ENCODE results near the gene MYO5B. TPM values are rescaled to one million over a fixed set of nuclear protein-coding genes. Genes with fewer than 3 reads are reported as not detected.

The MYO5B gene
- total and polyA plus RNA-seq, 2 of the 4 experiments (the other 2 are of a cell fraction) = 0.24 to 0.54 TPM

DNA sequence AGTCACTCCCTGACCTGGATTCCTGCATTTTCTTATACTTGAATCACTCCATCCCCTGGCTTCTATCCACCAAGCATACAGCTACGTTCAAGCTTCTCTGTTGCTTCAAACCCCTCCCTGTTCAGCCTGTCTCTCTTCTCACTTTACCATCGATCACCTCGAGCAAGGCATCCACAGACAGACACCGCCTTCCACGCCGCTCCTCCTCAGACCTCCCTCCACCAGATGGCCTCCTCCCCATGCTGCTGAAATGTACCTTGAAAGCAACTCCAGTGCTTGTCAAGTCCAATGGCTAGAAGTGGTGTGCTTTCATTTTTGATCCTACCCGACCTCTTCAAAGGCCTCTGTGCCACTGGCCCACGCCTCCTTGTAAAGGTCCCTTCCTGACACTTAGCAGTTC lies 250.3 kb downstream of the MYO5B start:
- ATAC-seq (ENCODE audit: low read depth) (peak; percentile 62), DNase-seq (peak; percentile 7)
- intact Hi-C loops (cut with micrococcal nuclease) (loop anchor here (5.0 to 10.0 kb wide), 2 partner anchors 260 to 413 kb away; no protein-coding TSS in a partner anchor), dilution Hi-C loops (cut with HindIII; ENCODE audit: low sequenced_read_pairs, unreplicated experiment) (no loop called here), in situ Hi-C loops (cut with MboI; ENCODE audit: low sequenced_read_pairs) (no loop called here)
- Histone ChIP-seq H4K5ac (ENCODE audit: low read depth, low read length) (no peak overlapping the region), H3K4me2 (ENCODE audit: low read depth, low read length) (no peak overlapping the region; the same call in 1 of the 2 replicates), H2AK5ac (ENCODE audit: low read depth, low read length) (no peak overlapping the region), H3K9me3 (ENCODE audit: control insufficient read depth, insufficient read depth, low read length) (no peaks in the 10 kb centered on the region), H4K91ac (ENCODE audit: insufficient read depth, low read depth, low read length) (no peak overlapping the region), H3K9ac (ENCODE audit: low read depth, low read length) (no peak overlapping the region), H3K36me3 (ENCODE audit: control insufficient read depth, insufficient read depth, low read length) (no peaks in the 10 kb centered on the region), H2AFZ (replicated peaks; ENCODE audit: low read length, poor library complexity) (peak overlapping the region; percentile 27), H3K14ac (replicated peaks; ENCODE audit: low read depth, low read length) (no peak overlapping the region), H3K4ac (ENCODE audit: low read depth, low read length) (no peak overlapping the region), H3K4me3 (ENCODE audit: insufficient read depth, low read depth, low read length) (no peak overlapping the region), H2BK15ac (ENCODE audit: low read depth, low read length) (no peak overlapping the region), H3K9me1 (ENCODE audit: insufficient read depth, low read length) (no peaks in the 10 kb centered on the region), H3K27me3 (ENCODE audit: control insufficient read depth, insufficient read depth, low read length) (peaks cover 4% of the 10 kb centered on the region; the same call in 1 of the 2 replicates), H2AK9ac (replicated peaks; ENCODE audit: low read depth, low read length, poor library complexity) (no peak overlapping the region), H3K18ac (ENCODE audit: low read depth, low read length) (no peak overlapping the region), H3K56ac (ENCODE audit: extremely low read depth, insufficient read depth, low read length) (no peak overlapping the region), H2BK120ac (ENCODE audit: low read depth, low read length) (no peak overlapping the region), H2BK5ac (ENCODE audit: low read depth, low read length, poor library complexity, severe bottlenecking) (no peak overlapping the region), H3K4me1 (ENCODE audit: control insufficient read depth, insufficient read depth, low read length) (no peaks in the 10 kb centered on the region), H3K79me1 (ENCODE audit: low read depth in 1 of 2, low read length in 2 of 2) (no peaks in the 10 kb centered on the region), H3K23ac (ENCODE audit: low read depth, low read length) (no peak overlapping the region), H2BK20ac (ENCODE audit: low read depth, low read length) (no peak overlapping the region), H3K27ac (ENCODE audit: insufficient read depth, low read length) (no peak overlapping the region), H4K20me1 (ENCODE audit: insufficient read depth, low read length) (no peaks in the 10 kb centered on the region), H4K8ac (ENCODE audit: low read depth in 2 of 2, low read length in 2 of 2) (no peak overlapping the region)
- WGBS, 2 experiments (ENCODE audit: extremely low coverage in 2 of 2, insufficient read length in 1 of 2) = 12% methylated on average over 5 of the region's 8 CpGs; no CpG with 5 or more reads in 1 of the 2 experiments
- BruUV-seq (replicated peaks) = no TSS peak
- ChIA-PET POLR2A (ENCODE audit: unreplicated experiment) (no interaction called here), CTCF (no interaction called here)
- TF ChIP-seq MAFK (IDR thresholded peaks at IDR 0.05; ENCODE audit: low read depth, low read length) = no peak
- TF ChIP-seq, protein P1, sequence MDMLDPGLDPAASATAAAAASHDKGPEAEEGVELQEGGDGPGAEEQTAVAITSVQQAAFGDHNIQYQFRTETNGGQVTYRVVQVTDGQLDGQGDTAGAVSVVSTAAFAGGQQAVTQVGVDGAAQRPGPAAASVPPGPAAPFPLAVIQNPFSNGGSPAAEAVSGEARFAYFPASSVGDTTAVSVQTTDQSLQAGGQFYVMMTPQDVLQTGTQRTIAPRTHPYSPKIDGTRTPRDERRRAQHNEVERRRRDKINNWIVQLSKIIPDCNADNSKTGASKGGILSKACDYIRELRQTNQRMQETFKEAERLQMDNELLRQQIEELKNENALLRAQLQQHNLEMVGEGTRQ (IDR thresholded peaks at IDR 0.05; ENCODE audit: low read depth, low read length) = no peak
- no peak for TF ChIP-seq POLR2A (IDR thresholded peaks at IDR 0.05; ENCODE audit: low read depth, low read length)
- TF ChIP-seq RAD21 (IDR thresholded peaks at IDR 0.05; ENCODE audit: low read length) = 0 out of 2 replicates have a peak, but pooled peaks have one; percentile 8

Data from IMR-90 (cell line).